Ramos (cell line): ENCODE measurements around the gene DLG2.
"Not testable (repeated sequence)": the region's sequence is repeated elsewhere in the genome, so short reads cannot be mapped to it uniquely, and the experiment has no call there.

Source experiments
- in situ Hi-C: fragments of 300-500 bp; cut with MboI; formaldehyde crosslinking; loops from one replicate; pipeline ENCODE4 v1.14.3; 2022; ENCODE audit warnings: low sequenced_read_pairs; ENCODE audit not compliant: unreplicated experiment

Gene DLG2

DNA sequence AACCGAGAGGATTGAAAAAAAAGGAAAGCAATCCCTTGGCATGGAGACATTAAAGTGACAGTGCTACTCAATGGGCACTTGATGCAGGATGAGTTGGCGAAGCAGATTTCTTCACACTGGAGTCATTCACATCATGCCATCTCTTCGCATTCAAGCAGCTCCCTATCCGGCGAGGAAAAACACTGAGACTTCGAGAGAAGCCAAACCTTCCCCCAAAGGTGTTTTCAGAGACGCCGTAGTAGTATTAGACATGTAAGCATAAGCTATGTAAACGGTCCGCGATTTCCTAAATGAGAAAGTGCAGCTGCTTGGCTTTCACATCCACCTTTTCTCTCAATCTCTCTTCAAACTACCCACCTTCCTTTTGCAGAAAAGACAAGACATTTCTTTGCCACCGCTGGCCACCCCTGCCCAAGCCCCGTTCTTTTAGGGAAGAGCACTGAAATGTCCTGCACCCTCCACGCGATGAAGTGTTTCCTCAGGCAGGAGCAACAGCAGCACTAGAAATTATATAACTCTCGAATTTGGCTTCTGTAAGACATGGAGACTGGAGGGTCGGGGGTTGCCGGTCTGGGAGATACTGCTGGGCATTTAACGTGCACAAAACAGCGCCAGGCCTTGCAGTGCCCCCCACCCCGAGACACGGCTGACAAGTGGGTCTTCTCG is at the start of gene DLG2:
DLG2 (minus strand) TSS at position 13 of the 666 bp plus-strand sequence.
- in situ Hi-C loops, result no loop called here

DNA sequence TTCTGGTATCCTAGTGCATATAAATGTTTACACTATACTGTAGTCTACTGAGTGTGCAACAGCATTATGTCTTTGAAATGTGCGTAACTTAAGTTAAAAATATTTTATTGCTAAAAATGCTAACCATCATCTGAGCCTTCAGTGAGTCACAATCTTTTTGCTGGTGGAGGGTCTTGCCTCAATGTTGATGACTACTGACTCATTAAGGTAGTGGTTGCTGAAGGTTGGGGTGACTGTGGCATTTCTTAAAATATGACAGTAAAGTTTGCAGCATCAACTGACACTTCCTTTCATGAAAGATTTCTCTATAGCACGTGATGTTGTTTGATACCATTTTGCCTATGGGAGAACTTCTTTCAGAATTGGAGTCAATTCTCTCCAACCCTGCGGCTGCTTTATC is 46.2 kb upstream of the DLG2 start:
- in situ Hi-C loops, result no loop called here

DNA sequence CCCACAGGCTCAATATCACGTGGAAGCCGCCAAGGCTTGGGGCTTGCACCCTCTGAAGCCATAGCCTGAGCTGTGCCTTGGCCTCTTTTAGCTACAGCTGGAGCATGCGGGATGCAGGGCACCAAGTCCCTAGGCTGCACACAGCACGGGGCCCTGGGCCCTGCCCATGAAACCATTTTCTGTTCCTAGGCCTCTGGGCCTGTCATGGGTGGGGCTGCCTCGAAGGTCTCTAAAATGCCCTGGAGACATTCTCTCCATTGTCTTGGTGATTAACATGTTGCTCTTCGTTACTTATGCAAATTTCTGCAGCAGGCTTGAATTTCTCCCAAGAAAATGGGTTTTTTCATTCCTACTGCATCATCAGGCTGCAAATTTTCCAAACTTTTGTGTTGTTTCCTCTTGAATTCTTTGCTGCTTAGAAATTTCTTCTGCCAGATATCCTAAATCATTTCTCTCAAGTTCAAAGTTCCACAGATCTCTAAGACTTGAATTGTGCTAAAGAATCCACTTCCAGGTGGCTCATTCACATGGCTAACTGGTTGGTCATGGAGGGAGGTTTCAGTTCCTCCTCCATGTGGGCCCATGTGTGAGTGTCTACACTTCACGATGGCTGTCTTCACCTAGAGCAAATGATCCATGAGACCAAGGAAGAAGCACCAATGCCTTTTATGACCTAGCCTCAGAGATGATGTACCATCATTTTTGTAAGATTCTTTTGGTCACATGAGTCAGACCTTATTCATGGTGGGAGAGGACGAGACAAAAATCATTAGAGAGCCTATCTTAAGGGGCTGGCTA is 45.2 kb upstream of the DLG2 start:
- in situ Hi-C loops, result no loop called here

DNA sequence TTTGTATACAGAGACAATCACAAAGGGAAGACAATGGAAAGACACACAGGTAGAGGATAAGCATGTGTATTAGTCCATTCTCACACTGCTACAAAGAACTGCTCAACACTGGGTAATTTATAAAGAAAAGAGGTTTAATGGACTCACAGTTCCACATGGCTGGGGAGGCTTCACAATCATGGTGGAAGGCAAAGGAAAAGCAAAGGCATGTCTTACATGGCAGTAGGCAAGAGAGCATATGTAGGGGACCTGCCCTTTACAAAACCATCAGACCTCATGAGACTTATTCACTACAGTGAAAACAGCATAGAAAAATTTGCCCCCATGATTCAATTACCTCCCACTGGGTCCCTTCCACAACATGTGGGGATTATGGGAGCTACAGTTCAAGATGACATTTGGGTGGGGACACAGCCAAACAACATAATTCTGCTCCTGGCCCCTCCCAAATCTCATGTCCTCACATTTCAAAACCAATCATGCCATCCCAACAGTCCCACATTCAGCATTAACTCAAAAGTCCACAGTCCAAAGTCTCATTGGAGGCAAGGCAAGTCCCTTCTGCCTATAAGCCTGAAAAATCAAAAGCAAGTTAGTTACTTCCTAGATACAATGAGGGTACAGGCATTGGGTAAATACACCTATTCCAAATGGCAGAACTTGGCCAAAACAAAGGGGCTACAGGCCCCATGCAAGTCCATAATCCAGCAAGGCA is 44.0 kb upstream of the DLG2 start:
- in situ Hi-C loops, result not testable (repeated sequence)

DNA sequence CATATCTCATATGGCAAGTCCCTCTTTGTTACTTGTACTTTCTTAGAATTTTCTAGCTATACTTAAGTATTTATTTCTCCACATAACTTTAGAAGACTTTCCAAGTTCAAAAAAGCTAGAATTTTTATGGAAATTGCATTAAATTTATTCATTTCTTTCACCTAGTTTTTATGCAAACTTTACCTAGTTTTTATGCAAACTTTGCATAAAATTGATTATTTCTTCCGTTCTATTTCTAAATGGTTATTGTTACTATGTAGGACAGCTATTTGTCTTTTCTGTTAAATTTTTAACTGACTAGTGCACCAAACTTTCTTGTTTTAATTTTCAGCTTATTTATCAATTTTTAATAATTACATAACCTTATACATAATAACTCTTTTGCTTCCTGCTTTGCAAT is 41.0 kb upstream of the DLG2 start:
- in situ Hi-C loops, result no loop called here

DNA sequence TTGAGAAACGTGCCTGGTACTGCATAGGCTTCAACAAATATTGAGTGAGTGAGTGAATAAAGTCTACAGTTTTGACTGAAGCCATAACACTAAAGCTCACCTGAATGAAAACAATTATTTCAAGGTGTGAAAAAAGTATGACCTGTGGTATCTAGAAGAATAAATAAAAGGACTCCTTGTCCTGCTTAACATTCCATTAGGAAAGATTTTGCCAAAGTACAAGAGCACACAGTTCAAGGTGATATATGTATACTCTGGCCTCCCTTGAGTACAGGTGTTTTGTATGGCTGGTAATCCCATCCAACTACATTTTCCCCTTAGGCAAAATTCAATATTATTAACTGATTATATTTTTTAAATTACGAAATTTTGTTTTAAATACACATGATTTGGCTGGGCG is 39.5 kb upstream of the DLG2 start:
- in situ Hi-C loops, result no loop called here

DNA sequence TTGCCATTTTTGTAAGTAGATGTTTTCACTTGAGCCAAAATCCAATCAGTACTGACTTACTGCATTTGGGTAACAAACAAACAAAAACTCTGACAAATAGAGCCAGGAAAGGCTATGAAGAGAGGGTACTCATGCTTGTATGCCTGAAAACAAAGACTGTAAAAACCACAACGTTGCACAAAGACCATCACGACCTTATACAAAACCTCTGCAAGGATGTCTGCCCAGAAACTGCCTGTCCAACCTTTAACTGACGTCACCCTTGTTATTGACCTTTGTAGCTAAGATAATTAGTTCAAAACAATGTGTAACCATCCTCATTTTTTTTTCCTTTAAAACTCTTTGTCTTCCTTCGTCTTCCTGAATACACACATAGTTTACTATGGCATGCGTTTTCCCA is 38.6 kb upstream of the DLG2 start:
- in situ Hi-C loops, result no loop called here

DNA sequence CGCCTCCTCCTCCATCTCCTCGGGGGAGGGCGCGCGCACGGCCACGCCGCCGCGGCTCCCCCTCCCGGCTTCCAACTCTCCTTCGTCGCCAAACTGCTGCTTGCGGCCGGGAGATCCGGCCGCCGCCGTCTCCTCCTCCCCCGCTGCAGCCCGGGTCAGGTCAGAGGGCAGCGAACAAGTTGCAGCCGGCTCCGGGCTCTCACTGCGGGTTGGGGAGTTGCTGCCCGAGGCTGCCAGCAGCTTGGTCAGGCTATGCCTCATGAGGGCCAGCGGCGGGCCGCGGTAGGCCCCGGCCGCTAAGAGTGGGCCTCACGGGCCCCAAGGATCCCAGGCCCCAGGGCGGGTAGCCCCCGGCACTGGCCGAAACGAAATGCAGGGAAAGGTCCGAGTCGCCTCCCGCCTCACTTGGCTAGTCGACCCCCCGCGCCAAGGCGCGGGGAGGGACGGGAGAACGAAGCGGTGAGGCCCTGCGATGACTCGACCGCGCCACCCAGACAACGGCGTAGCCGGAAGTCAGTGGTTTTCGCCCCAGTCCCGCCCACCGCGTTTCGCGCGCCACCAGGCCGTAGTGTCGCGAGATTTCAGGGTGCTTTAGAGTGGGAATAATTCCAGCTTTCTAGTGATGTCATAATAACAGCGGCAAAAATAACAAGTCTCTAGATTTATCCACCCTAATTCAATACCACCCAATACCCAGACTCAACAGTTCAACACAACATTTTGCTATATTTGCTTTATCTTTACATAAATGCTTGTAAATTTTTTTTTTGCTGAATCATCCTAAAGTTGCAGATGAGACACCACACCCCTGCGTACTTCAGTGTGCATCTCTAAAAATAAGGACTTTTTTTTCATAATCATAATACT is 37.7 kb upstream of the DLG2 start, which contains the start of gene CREBZF:
CREBZF (minus strand) TSS at position 515 of the 867 bp plus-strand sequence; CDS start at position 261, 254 bp downstream.
- in situ Hi-C loops, result no loop called here

DNA sequence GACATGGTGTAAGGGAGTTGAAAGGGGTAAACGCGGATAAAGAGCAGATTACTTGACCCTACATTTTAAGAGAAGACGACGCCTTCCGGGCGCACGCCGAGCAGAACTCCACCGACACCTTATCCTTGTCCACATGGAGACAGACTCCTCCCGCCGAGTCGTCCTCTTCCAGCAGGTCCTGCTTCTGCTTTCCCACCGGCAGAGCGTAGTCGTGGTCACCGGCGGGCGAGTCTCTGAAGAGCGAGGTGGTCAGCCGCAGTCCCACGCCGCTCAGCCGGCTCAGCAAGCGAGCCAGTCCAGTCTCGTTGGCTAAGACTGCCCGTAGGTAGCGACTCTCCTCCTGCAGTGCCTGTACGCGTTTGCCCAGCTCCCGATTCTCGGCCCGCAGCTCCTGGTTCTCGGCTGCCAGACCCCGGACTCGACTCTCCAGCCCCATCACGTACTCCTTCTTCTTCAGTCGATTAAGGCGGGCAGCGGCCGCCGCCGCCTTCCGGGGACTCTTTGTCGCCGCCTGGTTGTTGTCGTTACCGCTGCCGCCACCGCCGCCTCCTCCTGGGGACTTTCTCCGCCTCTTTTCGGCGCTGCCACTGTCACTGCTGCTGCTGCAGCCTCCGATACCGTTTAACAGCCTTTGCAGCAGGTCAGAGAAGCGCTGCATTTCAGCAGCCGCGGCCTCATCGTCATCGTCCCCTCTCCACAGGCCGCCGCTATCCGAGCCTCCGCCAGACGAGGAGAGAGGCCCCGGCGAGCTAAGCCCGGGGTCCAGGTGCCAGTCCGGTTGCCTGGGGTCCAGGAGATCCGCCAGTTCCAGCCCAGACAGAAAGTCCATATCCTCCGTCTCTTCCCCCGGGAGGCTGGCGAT is 36.8 kb upstream of the DLG2 start:
- in situ Hi-C loops, result no loop called here

DNA sequence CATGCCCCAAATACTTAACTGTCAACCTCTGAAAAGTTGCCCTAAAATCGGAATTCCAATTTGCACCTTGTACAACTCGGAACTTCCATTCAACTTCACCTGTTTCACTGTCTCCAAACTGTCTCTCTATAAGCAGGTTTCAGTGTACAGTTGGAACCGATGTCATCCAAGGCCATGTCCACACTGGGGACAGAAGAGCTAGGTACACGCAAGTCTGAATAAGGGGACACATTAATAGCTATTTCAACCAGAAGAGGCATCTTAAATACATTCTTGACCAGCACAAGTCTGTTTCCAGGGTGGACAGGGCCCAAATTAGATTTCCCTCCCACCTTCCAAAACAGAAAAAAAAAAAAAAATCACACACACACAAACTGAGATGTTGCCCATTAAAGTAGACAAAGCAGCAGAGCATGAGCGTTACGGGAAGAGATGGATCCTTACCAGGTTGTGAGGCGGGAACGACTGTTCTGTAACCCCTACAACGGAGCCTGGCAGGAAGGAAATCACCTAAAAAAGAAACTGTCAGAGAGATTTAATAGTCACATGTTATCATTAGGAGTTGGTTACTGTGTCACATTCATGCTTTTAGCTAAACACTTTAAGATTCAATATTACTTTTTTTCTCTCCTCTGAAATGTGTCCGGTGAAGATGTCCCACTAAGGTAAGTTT is 36.1 kb upstream of the DLG2 start:
- in situ Hi-C loops, result no loop called here

DNA sequence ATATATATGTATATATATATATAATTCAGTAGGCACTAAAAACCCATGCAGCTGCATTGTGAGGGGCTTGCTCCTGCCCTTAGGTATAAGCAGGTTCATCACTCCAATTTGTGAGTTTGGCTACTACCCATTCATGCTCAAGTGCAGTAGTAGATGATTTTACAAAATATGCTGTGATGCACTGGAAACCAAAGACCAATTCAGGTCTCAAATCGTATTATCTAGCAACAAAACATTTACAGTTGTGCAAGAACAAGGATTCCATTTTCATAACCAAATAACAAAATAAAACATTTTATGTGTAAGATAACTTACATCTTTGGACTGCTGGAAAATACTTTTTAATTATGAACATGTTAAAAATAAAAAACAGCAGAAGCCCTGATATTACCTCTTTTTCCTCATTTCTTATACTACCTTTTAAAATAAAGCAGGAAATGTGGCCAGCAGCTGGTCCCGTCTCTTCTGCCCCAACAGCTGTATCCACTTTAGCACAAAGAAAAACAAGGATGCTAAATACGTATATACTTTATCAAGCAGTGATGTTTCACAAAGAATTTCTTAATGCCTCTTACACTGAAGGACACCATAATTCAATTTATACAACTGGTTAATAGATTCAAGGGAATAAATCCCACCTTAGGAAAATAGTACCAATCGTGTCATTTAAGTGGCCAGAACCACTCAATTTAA is 35.0 kb upstream of the DLG2 start:
- in situ Hi-C loops, result no loop called here

DNA sequence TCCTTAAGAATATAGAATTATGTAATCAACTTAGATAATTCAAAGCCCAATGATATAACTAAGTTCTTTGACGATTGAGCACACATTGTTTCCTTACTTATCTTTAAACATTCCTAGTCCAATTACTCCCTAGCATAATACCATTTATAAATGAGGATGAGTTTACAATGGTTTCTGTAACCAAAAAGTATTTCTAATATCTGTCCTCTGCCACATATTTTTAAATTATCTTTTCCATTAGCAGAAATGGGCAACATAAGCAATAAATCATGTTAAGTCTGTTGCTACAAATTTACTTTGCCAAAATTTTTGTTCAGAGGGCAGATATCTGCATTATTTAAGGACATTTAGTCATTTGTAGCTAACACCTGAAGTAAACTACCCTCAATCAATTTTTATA is 31.0 kb upstream of the DLG2 start:
- in situ Hi-C loops, result no loop called here

DNA sequence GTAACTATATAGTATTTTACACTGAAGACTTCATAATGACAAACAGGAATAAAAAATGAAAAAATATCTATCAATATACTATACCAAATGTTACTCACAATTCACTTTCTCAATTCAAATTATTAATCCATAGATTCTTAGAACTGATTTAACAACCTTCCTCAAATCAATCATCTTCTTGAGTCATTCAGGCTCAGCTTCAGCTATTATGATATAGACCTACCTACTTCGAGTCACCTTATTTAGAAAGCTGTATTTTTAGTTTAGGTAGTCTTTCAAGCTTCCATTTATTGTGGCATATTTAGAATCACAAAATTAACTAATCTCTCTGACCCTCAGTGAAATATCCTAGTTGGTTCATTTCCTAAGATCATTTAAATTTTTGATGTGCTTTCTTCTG is 29.6 kb upstream of the DLG2 start:
- in situ Hi-C loops, result no loop called here

DNA sequence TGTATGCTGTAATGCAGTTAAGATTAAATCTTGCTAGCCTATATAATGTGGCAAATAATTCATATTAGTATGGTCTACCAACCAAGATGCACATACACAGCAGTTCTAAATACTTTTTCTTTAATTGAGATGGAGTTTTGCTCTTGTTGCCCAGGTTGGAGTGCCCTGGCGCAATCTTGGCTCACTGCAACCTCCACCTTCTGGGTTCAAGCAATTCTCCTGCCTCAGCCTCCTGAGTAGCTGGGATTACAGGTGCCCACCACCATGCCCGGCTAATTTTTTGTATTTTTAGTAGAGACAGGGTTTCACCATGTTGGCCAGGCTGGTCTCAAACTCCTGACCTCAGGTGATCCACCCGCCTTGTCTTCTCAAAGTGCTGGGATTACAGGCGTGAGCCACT is 27.2 kb upstream of the DLG2 start:
- in situ Hi-C loops, result not testable (repeated sequence)

DNA sequence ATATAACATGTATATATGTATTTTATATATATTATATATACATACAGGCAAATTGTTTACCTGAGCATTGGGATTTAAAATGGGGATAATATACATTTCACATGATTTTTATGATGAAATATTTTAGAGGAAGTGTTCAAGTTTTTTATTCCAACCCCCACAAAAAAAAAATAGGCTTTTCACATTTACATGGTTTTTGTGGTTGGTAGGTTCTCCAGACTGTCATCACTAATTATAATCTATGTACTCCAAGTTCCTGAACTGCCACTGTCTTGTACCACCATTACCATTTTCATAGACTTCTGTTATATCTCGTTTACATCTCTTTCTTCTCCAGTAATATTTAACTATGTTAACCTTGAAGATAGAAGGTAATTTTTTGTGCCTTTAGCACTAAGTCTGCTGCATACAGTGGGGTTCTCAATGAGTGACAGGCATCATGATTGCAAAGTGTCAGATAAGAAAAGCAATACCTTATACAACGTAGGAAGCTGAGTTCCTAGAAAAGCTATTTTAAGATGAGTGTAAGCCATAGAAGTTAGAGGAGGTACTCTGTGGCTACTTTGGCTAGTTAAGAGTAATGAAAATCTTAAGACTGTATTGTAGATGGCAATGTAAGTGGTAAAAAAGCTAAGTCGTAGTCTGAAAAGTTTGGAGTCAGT is 25.8 kb upstream of the DLG2 start:
- in situ Hi-C loops, result no loop called here

DNA sequence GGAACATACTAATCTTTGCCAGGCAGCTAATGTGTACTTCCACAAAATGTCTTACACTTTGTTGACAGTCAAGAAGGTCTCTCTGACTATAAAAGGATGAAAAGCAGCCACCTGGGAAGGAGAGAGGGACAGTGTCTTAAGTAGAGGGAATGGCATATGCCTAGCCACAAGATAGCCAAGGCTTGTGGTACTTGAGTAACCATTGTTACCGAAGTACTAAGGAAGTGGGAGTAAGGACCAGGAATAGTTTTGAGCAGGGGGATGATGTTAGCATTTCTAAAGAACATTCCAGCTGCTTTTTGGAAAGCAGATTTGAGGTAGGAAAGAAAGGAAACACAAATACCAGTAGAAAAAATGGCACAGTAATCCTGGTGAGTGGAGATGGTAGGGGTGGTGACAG is 24.0 kb upstream of the DLG2 start:
- in situ Hi-C loops, result no loop called here

DNA sequence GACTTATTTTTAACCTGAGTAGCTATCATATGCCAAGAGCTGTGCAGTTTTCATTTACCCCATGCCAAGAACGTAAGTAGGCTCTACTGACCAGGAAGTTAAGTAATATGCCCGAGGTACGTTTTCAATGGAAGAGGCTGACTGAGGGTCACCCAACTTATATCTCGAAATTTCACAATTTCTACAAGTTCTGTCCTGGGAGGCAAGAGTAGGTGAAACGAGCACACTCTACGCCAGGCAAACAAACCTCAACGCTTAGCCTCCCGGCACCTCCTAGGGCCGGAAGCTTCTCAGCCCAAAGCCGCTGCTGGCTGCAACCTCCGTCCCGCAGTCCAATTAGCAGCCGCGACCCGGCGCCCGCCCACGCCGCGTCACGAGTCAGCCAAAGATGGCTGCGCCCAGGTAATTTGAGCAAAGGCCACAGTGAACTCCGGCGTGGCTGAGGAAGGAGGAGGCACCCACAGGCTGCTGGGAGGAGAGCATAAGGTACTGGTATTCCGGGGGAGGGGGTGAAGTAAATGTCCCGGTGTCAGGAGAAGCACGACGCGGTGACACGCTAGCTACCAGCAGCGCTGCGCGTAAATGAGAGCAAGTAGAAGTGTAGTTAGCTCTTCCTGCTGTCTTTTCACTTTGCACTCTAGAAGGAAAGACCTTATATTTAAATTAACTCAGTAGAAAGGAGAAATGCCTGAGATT is 20.6 kb upstream of the DLG2 start, which contains the start of gene TMEM126A:
TMEM126A (plus strand) TSS at position 364 of the 696 bp plus-strand sequence. CDS start 2,289 bp downstream, outside the sequence.
- in situ Hi-C loops, result no loop called here
